CD4-positive, alpha-beta T cell (primary cell): Measurements from ENCODE around the gene SMC5. TPM values are rescaled to one million over a fixed set of nuclear protein-coding genes. Genes with fewer than 3 reads are reported as not detected.
"Not testable (repeated sequence)": the region's sequence is repeated elsewhere in the genome, so short reads cannot be mapped to it uniquely, and the experiment has no call there.

Source experiments
- ATAC-seq: fragments of 200-7000 bp; cut with Tn5 transposase; one replicate; pipeline ENCODE4 v1.10.0; 2022; ENCODE audit warnings: mild to moderate bottlenecking; ENCODE audit not compliant: poor library complexity
- CTCF ChIA-PET: fragments of 350-600 bp; sonication (Branson Sonifier 250); formaldehyde crosslinking; loops from one replicate; lab custom pipeline; 2021; ENCODE audit warnings: antibody characterized with exemption, inconsistent platforms; lab: Charles Lee
- POLR2A ChIA-PET: fragments of 350-600 bp; sonication (Branson Sonifier 250); formaldehyde crosslinking; loops from one replicate; lab custom pipeline; 2021; ENCODE audit warnings: antibody characterized with exemption, inconsistent platforms; lab: Charles Lee
- DNase-seq, 14 experiments: peaks; one replicate each; pipeline ENCODE4 v3.0.0-alpha.2; 2013 to 2020; ENCODE audit warnings: mixed read lengths in 2 of 14
- H3K27ac ChIP-seq, 2 donors: one replicate each; pipeline versions ENCODE4 v1.5.1 to v1.7.0; 2013; ENCODE audit warnings: low read length in 2 of 2, low read depth in 1 of 2, mild to moderate bottlenecking in 1 of 2
- H3K27me3 ChIP-seq, 2 experiments: 1 replicate in 1 of 2; 2 replicates in 1 of 2; pipeline versions ENCODE4 v1.6.1 to v1.7.0; 2013; ENCODE audit warnings: low read length in 2 of 2, control low read depth in 1 of 2, mild to moderate bottlenecking in 1 of 2, moderate library complexity in 1 of 2; ENCODE audit not compliant: insufficient read depth in 2 of 2, control insufficient read depth in 1 of 2
- H3K36me3 ChIP-seq: one replicate; pipeline ENCODE4 v1.6.1; 2013; ENCODE audit warnings: low read length, control low read depth; ENCODE audit not compliant: insufficient read depth
- H3K4me1 ChIP-seq: one replicate; pipeline ENCODE4 v1.6.1; 2013; ENCODE audit warnings: low read length, control low read depth; ENCODE audit not compliant: insufficient read depth
- H3K4me3 ChIP-seq: one replicate; pipeline ENCODE4 v1.5.1; 2013; ENCODE audit warnings: mild to moderate bottlenecking, low read length, moderate library complexity
- H3K9me3 ChIP-seq, 2 experiments: 1 replicate in 1 of 2; 2 replicates in 1 of 2; pipeline versions ENCODE4 v1.6.1 to v1.7.0; 2013; ENCODE audit warnings: low read length in 2 of 2, mild to moderate bottlenecking in 2 of 2, control low read depth in 1 of 2, moderate library complexity in 1 of 2; ENCODE audit not compliant: control insufficient read depth in 1 of 2, insufficient read depth in 1 of 2
- H3K27ac Mint-ChIP-seq: one replicate; pipeline ENCODE4 v1.8.0; 2020; ENCODE audit warnings: mixed read lengths
- H3K27me3 Mint-ChIP-seq: one replicate; pipeline ENCODE4 v1.8.0; 2021; ENCODE audit warnings: mixed read lengths
- H3K36me3 Mint-ChIP-seq: one replicate; pipeline ENCODE4 v1.8.0; 2021; ENCODE audit warnings: low read depth, mixed read lengths
- H3K4me1 Mint-ChIP-seq: one replicate; pipeline ENCODE4 v1.8.0; 2021; ENCODE audit warnings: low read depth, mixed read lengths
- H3K4me3 Mint-ChIP-seq: one replicate; pipeline ENCODE4 v1.8.0; 2020; ENCODE audit warnings: mild to moderate bottlenecking, mixed read lengths
- H3K9me3 Mint-ChIP-seq: one replicate; pipeline ENCODE4 v1.8.0; 2020; ENCODE audit warnings: mixed read lengths
- CTCF ChIP-seq: fragments of 200-600 bp; IDR thresholded peaks from one replicate; pipeline ENCODE4 v1.8.0; 2022; ENCODE audit warnings: antibody characterized with exemption, mild to moderate bottlenecking
- intact Hi-C, 2 experiments: fragments of 100-400 bp; cut with DNase I in 1 of 2; cut with micrococcal nuclease in 1 of 2; formaldehyde crosslinking; loops; one replicate each; pipeline versions ENCODE4 v1.15.1 to v1.9.0; 2023 to 2025; cut with DNase I, micrococcal nuclease
- total RNA-seq, 174 experiments: library from RNA in 2 of 174; stranded (reverse) in 2 of 174; gene quantifications; one replicate each; pipeline ENCODE4 v1.2.3 and lab custom pipeline; 2021 to 2026

SMC5 gene
- total RNA-seq, 2 experiments from 2014 or later = 37.7 to 38.1 TPM

- Histone ChIP-seq H3K27me3 (no peaks in the 10 kb centered on the region), H3K9me3 (no peaks in the 10 kb centered on the region), H3K4me3 (no peak overlapping the region), H3K36me3 (no peaks in the 10 kb centered on the region), H3K4me1 (peaks cover 74% of the 10 kb centered on the region), H3K27ac (peak overlapping the region in 1 of 2 donors; percentile 37)
- Mint-ChIP-seq H3K4me1 (peaks cover 75% of the 10 kb centered on the region), H3K9me3 (no peaks in the 10 kb centered on the region), H3K36me3 (no peaks in the 10 kb centered on the region), H3K27me3 (no peaks in the 10 kb centered on the region), H3K27ac (peak overlapping the region; percentile 74), H3K4me3 (no peak overlapping the region)
- no peak for TF ChIP-seq CTCF
- ATAC-seq = no peak
- intact Hi-C loops = loop anchor here in 1 of 2 experiments (10.0 kb wide), 1 partner anchor 45 kb away; no protein-coding TSS in a partner anchor
- DNase-seq = no peak
- POLR2A ChIA-PET = interaction anchor here (3.4 to 8.8 kb wide), 2 partner anchors 12 to 19 kb away, joined by 20 to 91 read pairs; partner anchors contain the start of gene KLF9
- CTCF ChIA-PET = no interaction called here
Observed at GRCh38 chr9:70400107-70400892, 141.5 kb downstream of the SMC5 start.

- not testable (repeated sequence) for H3K36me3 Mint-ChIP-seq, H3K27me3 Mint-ChIP-seq, H3K4me3 ChIP-seq, H3K9me3 Mint-ChIP-seq, H3K9me3 ChIP-seq, H3K36me3 ChIP-seq, H3K27ac Mint-ChIP-seq, DNase-seq, ATAC-seq, H3K4me3 Mint-ChIP-seq, H3K27ac ChIP-seq, H3K27me3 ChIP-seq
- H3K4me1 ChIP-seq = peaks cover 76% of the 10 kb centered on the region
- POLR2A ChIA-PET = interaction anchor here (3.4 to 8.8 kb wide), 3 partner anchors 12 to 19 kb away, joined by 20 to 91 read pairs (median 71); partner anchors contain the start of gene KLF9
- intact Hi-C loops = loop anchor here in 1 of 2 experiments (10.0 kb wide), 1 partner anchor 46 kb away; no protein-coding TSS in a partner anchor
- H3K4me1 Mint-ChIP-seq = peaks cover 81% of the 10 kb centered on the region
- CTCF ChIA-PET = interaction anchor here (0.9 kb wide), 1 partner anchor 10 kb away, joined by 4 read pairs; no protein-coding TSS in a partner anchor
Observed at GRCh38 chr9:70401241-70401640, 142.5 kb downstream of the SMC5 start.

- Mint-ChIP-seq H3K4me3 (no peak overlapping the region), H3K9me3 (no peaks in the 10 kb centered on the region), H3K27me3 (no peaks in the 10 kb centered on the region), H3K27ac (peak overlapping the region; percentile 62), H3K4me1 (peaks cover 83% of the 10 kb centered on the region), H3K36me3 (no peaks in the 10 kb centered on the region)
- intact Hi-C loops = loop anchor here in 1 of 2 experiments (10.0 kb wide), 1 partner anchor 47 kb away; no protein-coding TSS in a partner anchor
- H3K27me3 ChIP-seq = no peaks in the 10 kb centered on the region
- no peaks in the 10 kb centered on the region for H3K36me3 ChIP-seq
- no peak overlapping the region for H3K27ac ChIP-seq
- no peaks in the 10 kb centered on the region for H3K9me3 ChIP-seq
- CTCF ChIA-PET = interaction anchor here (0.9 kb wide), 1 partner anchor 11 kb away, joined by 4 read pairs; no protein-coding TSS in a partner anchor
- H3K4me1 ChIP-seq = peaks cover 77% of the 10 kb centered on the region
- no peak overlapping the region for H3K4me3 ChIP-seq
- ATAC-seq (no peak), DNase-seq (no peak)
- no peak for TF ChIP-seq CTCF
- POLR2A ChIA-PET = interaction anchor here (1.2 to 8.8 kb wide), 3 partner anchors 8 to 18 kb away, joined by 3 to 91 read pairs (median 71); partner anchors contain the start of gene KLF9
Observed at GRCh38 chr9:70402213-70402612, 143.4 kb downstream of the SMC5 start.
